GM19397 (cell line): Measurements from ENCODE around the gene DPH6.
"Not testable (repeated sequence)": the region's sequence is repeated elsewhere in the genome, so short reads cannot be mapped to it uniquely, and the experiment has no call there.

Experiments used
- ATAC-seq: cut with Tn5 transposase; IDR thresholded peaks from one replicate; pipeline ENCODE4 v1.9.1; 2021; ENCODE audit warnings: mild to moderate bottlenecking, moderate library complexity; ENCODE audit not compliant: unreplicated experiment

Gene DPH6

DNA sequence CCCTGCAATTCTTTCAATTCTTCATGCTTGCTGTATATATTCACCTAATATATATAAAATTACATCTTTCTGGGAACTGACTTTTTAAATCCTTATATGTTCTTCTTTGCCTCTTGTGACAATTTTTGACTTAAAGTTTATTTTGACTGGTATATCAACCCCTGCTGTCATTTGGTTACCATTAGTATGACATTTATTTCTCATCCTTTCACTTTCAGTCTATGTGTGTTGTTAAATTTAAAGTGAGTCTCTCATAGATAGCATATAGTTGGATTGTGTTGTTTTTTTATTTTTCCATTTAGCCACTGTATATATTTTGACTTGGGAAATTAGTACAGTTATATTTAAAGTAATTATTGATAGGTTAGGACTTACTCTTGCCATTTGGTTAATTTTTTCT lies 194.9 kb downstream of the DPH6 start:
- no peak for ATAC-seq

DNA sequence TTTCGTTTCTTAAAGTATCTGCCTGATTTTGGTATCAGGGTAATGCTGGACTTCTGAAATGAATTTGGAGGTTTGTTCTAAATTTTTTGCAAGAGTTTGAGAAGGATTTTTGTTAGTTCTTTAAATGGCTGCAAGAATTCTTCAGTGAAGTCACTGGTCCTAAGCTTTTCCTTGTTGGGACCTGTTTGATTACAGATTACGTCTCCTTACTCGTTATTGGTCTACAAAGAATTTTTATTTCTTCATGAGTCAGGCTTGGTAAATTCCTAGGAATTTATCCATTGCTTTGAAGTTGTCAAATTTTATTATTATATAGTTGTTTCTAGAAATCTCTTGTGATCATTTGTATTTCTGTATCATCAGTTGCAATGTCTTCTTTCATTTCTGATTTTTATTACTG lies 196.0 kb downstream of the DPH6 start:
- no peak for ATAC-seq

- no peak for ATAC-seq
Measured at GRCh38 chr15:35330916-35331315, 215.0 kb downstream of the DPH6 start.

GRCh38 chr15:35330048-35330695 lies 215.8 kb downstream of the DPH6 start:
- no peak for ATAC-seq

GRCh38 chr15:35329521-35329961 lies 216.4 kb downstream of the DPH6 start:
- no peak for ATAC-seq

- not testable (repeated sequence) for ATAC-seq
Measured at GRCh38 chr15:35328836-35329235, 217.1 kb downstream of the DPH6 start.

- ATAC-seq = no peak
Measured at GRCh38 chr15:35327789-35328188, 218.2 kb downstream of the DPH6 start.

DNA sequence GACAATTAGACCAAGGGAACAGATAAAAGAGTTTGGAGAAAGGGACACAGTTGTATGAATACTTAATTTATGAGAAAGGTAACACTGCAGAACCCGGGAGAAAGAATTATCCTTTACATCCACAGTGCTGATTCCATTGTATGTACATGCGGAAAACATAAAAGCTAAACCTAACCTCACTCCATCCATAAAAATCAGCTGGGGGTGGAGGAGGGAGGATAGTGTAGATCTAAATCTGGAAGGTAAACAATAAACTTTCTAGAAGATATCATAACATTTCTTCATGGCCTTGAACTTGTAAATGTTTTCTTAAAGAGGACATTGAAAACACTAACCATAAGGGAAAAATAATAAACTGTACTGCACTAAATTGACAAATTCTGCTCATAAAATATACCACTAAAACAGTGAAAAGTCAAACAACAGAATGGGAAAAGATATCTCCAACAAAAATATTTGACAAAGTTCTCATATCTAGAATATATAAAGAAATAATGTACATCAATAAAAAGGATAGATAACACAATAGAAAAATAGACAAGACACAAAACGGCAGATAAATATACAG lies 220.5 kb downstream of the DPH6 start:
- ATAC-seq = no peak

DNA sequence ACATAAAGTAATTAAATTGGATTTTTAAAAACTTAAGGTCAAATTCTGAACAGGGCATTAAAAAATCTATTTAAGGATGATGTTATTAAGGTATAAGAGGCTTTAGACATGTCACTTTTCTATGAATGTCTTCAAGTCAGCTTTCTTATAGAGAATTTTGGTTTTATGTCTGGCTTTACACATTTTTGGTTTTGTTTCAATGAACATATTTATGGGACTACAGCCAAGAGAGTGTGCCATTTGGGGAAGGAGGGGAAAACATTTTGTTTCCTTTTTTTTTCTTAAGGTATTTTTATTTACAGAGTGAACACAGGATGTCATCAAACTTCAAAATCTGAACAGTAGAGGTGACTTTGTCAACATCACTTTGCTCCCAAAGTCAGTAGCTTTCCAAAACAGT lies 222.8 kb downstream of the DPH6 start:
- no peak for ATAC-seq

DNA sequence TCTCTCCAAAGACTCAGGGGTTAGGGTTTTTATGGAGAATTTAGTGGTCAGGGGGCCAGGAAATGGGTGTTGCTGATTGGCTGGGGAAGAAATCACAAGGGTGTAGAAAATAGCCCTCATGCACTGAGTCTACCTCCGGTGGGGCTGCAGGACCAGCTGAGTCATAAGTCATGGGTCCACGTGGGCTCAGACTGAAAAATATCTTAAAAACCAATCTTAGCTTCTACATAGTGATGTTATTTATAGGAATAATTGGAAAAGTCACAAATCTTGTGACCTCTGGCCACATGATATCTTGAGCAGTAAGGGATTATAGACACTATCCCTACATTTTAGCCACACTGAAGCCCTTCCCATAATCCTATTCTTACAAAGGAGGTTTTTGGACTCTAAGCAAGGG lies 224.0 kb downstream of the DPH6 start:
- no peak for ATAC-seq

GRCh38 chr15:35320911-35321310 lies 225.1 kb downstream of the DPH6 start:
- ATAC-seq = no peak
